Retinal pigment epithelial cell (primary cell): Measurements from ENCODE around the gene FAM117B.

ENCODE experiments used
- DNase-seq: peaks from one replicate; pipeline ENCODE4 v3.0.0-alpha.2; 2010; ENCODE audit warnings: low read depth
- H3K4me3 ChIP-seq: 2 replicates; pipeline ENCODE4 v1.5.1; 2011; ENCODE audit warnings: mild to moderate bottlenecking, low read length, control low read depth, moderate library complexity
- CTCF ChIP-seq: conservative IDR thresholded peaks from 2 replicates; pipeline ENCODE4 v1.5.1; 2011; ENCODE audit warnings: low read depth, low read length, control low read depth, inconsistent platforms

FAM117B gene

GRCh38 chr2:202624133-202624532 lies 10.6 kb upstream of the FAM117B start:
- TF ChIP-seq CTCF, result no peak
- no peak for DNase-seq

DNA sequence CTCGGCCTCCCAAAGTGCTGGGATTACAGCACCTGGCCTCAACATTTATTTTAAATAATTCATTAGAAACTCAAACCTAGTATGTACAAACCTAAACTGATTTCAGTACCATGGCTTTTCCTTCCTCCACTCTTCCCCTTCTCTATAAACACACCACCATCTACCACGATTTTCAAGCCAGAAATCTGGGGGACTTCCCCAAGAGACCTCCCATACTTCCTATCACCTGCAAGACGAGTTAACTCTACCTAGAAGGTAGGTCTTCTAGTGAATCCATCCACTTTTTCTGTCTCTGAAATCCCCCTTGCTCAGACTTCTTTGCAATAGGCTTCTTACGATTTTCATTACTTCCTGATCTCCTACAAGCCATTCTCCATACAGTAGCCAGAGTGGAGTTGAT lies 7.7 kb upstream of the FAM117B start:
- TF ChIP-seq CTCF, result no peak
- no peak overlapping the region for H3K4me3 ChIP-seq
- no peak for DNase-seq

More at GRCh38 chr2:202624133-202624532, 10.6 kb upstream of the FAM117B start:
- H3K4me3 ChIP-seq, result no peak overlapping the region

GRCh38 chr2:202628646-202629198 lies 6.0 kb upstream of the FAM117B start:
- DNase-seq, result no peak
- TF ChIP-seq CTCF, result no peak

DNA sequence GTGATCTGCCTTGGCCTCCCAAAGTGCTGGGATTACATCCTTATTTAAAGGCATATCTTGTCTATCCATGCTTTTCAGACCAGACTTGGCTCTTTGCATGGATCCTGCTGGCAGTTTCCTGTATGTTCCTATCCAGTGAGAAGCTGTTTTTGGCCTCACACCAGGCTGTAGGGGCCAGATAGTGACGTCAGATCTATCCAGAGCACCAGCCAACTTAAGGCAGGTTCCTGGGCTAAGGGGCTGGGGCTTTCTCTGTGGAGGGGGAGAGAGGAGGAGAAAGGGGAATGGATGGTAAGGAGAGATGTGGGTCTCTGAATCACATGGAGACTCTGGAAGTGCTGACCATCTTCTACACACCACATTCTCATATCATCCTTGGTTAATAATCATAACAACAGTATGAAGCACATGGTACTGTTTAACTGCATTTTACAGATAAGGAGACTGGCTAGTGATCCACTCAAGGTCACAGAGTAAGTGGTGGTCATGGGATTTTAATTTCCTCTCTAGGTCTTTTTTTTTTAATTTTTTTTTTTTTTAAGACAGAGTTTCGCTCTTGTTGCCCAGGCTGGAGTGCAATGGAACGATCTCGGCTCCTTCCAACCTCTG lies 2.0 kb upstream of the FAM117B start:
- DNase-seq, result no peak
- no peak overlapping the region for H3K4me3 ChIP-seq
- TF ChIP-seq CTCF, result no peak

More at GRCh38 chr2:202628646-202629198, 6.0 kb upstream of the FAM117B start:
- no peak overlapping the region for H3K4me3 ChIP-seq

GRCh38 chr2:202633470-202633869 lies 1.3 kb upstream of the FAM117B start:
- TF ChIP-seq CTCF, result no peak
- H3K4me3 ChIP-seq, result no peak overlapping the region
- DNase-seq, result no peak

GRCh38 chr2:202635428-202636212 lies 851 bp downstream of the FAM117B start:
- H3K4me3 ChIP-seq, result peak overlapping the region; percentile 82
- TF ChIP-seq CTCF, result no peak
- DNase-seq, result peak; percentile 30

DNA sequence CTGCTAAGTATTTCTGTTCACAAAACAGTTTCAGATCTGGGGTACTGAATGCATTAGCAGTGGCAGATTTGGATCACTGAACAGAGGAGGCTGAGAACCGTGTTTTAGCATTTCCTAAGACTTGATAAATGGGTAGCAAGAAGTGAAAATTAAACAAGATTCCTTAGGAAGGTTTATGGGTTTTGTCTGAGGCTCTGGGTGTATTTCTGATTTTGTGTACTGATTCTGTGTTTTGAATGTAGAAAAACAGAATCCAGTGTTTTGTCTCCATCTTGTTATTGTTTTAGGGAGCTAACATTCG lies 1.4 kb downstream of the FAM117B start:
- DNase-seq, result no peak
- no peak for TF ChIP-seq CTCF

More for the DNA sequence above, 1.4 kb downstream of the FAM117B start:
- H3K4me3 ChIP-seq, result peak overlapping the region; percentile 82
